CD4-positive, alpha-beta T cell treated with Interleukin-17A for 1 hour (primary cell): Measurements from ENCODE around the gene ADGRG1.

Experiments
- DNase-seq: peaks from one replicate; pipeline ENCODE4 v3.0.0-alpha.2; 2020

Gene ADGRG1

GRCh38 chr16:57687363-57687929 is 59.0 kb downstream of the ADGRG1 start:
- DNase-seq, result no peak

GRCh38 chr16:57688487-57688986 is 60.1 kb downstream of the ADGRG1 start:
- no peak for DNase-seq

DNA sequence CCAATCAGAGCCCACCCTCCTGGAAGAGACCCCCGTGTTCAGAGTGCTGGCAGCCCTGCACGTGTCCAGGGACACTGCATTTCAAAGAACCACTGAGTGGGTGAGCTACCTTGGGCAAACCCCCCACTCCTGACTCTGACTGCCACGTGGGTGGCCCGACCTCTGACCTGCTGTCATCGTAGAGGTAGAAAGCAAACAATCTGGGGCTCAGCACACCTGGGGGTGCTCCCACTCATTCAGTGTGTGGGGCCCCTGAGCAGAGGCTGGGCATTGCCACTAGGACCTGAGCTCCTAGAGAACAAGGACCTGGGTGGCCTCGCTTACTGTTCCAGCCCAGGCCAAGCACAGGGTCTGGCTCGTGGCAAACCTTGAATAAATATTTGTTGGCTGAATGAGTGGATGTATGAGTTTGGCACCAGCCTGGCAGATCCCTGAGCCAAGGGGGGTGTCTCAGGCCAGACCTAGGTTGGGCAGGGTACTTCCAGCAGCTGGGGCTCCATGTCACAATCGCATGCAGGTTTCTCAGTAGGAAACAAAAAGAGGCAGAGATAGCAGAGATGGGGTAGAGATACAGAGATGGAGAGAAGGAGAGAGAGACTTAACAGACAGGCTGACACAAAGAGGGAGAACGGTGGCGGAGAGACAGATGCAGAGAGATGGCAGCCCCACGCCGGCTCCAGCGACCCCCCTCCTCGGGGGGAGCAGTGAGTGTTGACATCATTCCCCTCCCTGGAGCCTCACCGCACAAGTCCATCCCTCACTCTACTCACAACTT is 60.7 kb downstream of the ADGRG1 start:
- DNase-seq, result no peak

DNA sequence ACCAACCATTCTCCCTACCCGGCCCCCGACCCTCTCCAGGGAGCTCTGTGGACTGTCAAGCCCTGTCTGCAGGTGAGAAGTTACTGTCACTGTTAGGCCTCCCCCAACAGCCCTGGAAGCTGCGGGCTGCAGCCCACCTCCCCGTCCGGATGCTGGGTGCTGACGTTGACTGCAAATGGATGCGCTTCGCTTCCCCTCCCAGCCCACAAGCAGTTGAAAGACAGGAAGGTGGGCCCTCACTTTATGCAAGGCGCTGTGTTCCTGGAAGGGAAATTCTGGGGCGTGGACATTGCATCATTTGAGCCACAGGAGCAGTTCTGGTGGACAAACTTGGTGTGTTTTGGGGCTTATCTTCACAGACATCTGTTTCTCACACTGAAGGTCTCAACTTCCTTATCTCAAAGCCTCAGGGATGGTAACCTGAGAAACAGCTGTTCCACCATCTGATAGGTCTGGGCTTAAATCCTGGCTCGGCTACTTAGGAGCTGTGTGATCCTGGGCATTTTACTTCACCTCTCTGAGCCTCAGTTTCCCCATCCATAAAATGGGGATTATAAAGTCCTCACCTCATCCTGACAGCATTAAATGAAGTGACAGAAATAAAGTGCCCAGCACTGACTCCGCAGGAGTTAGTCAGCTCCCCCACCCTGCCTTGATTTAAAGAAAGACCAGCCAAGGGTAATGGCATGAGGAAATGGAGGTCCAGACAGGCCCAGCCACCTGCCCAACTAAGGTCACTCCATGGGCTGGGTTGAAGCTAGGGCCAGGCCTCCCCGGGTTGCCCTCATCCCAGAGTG is 61.5 kb downstream of the ADGRG1 start:
- DNase-seq, result peak; percentile 59

GRCh38 chr16:57690782-57691471 is 62.5 kb downstream of the ADGRG1 start:
- DNase-seq, result no peak

DNA sequence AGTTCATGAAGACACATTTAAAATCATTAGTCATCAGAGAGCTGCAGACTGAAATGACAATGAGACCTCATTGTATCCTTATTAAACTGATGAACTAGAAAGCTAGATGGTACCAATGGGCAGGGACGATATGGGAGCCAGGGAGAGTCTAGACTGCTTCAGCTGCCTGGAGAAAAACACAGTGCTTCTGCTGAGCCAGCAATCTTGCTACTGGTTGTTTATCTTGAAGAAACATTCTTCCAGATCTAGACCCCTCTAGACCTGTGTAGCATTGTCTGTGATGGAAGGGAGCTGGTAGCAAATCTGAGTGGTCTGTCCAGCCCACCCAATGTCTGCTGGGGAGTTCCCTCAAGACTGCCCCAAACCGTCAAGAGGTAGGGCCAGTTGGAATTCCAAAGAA is 64.2 kb downstream of the ADGRG1 start:
- DNase-seq, result no peak

GRCh38 chr16:57693550-57693949 is 65.1 kb downstream of the ADGRG1 start:
- DNase-seq, result no peak

GRCh38 chr16:57694231-57694724 is 65.8 kb downstream of the ADGRG1 start:
- no peak for DNase-seq

- DNase-seq, result peak; percentile 41
Observed at GRCh38 chr16:57694725-57695679, 66.6 kb downstream of the ADGRG1 start, which contains the start of gene DRC7. Gene DRC7, plus strand, starts transcription at chr16:57694806. Its CDS starts 3,144 bp downstream, at chr16:57697950.

DNA sequence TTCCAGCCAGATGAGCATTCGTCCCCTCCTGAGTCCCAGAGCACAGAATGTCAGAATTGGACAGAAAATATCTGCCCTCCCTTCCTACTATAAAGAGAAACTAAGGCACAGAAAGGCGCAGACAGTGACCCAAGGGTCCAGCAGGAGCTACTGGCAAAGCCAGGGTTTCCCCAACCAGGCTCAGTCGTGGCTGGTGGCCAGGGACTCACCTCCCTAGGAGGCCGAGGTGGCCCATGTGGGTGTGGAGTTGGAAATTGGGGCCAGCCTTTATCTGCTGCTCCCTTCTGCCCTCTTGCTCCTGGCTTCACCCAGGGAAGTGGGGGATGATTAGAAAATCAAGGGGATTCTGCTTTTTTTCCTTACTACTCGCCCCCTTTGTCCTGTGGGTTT is 67.2 kb downstream of the ADGRG1 start:
- DNase-seq, result no peak

DNA sequence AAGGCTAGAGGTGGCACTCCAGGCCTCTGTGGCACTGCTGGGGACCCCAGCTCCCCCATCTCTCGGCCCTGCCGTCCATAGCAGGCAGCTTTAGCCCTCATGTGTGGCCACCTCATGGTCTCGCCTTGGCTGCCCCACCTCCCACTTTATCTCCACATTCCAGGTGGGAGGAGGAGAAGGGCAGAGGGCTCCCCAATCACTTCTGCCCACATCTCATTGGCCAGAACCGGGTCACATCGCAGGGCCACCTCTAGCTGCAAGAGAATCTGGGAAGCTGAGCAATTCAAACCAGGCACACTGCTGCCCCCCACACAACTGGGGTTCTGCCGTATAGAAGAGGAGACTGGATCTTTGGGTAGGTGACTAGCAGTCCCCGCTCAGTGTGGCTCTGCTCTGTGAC is 67.8 kb downstream of the ADGRG1 start:
- no peak for DNase-seq

DNA sequence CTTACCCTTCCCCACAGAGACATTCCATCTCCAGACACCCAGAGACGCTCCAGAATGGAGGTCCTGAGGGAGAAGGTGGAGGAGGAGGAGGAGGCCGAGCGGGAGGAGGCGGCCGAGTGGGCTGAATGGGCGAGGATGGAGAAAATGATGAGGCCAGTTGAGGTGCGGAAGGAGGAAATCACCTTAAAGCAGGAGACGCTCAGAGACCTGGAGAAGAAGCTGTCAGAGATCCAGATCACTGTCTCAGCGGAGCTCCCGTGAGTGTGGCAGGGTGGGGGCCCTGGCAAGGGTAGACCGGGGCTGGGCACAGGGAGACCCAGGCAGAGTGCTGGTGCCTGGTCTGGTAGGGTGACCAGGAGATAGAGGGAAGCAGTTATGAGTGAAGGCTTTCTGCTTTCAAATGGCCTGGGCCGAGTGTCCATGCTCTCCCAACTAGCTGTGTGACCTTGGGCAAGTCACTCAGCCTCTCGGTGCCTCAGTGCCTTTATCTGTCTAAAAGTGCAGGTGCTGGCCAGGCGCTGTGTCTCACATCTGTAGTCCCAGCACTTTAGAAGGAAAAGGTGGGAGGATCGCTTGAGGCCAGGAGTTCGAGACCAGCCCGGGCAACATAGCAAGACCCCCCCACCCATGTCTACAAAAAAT is 69.6 kb downstream of the ADGRG1 start:
- DNase-seq, result no peak

DNA sequence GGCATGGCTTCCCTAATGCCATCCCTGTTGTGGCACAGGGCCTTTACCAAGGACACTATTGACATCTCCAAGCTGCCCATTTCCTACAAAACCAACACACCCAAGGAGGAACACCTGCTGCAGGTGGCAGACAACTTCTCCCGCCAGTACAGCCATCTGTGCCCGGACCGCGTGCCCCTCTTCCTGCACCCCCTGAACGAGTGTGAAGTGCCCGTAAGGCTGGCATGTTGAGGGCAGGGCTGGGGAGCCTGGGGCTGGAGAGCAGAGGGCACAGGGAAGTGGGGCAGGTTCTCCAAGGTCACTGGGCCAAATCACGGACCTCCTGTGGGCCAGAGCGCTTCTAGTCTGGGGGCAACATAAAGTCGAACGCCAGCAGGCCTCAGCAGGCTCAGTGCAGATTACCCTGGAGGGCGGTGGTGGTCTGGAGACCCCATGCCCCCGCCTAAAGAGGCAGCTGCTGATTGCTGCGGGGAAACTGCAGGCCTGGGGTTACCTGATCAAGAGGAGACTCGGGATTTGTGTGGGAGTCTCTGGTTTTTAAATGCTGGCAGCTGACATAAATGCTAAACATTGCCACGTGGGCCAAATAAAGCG is 70.5 kb downstream of the ADGRG1 start:
- no peak for DNase-seq

GRCh38 chr16:57699481-57699880 is 71.1 kb downstream of the ADGRG1 start:
- no peak for DNase-seq

- DNase-seq, result no peak
Observed at GRCh38 chr16:57699899-57700298, 71.5 kb downstream of the ADGRG1 start.

DNA sequence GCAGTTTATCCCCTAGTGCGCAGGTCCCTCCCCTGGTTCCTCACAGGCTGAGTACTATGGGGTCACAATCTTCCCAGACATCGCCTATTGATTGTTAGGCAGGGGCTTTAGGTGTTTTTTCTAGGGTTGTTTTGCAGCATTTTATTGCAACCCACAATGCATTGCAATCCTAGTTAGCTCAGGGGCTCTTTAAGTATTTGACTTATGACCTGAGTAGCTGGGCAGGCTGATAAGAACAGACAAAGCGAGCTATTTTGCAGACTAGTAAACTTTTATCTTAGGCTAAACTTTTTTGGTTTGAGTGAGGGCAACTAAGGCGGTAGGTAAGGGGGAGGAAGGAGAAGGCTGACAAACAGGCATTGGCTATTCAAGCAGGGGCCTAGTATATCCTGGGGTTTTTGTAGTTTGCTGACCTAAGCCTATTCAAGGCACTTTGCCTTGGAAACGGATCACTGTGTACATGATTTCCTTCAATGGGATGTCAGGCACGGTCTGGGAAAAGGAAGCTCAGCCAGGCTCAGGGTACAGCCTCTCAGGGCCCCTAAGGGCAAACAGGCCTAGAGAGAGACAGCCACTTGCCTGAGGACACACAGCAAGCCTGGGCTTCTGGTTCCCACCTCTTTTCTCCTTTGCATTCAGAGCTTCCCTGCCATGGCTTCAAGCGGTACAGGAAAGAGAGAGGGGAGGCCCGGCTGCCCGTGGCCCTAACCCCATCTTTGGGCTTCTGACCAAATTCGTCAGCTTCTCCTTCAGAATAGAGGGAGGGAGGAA is 72.5 kb downstream of the ADGRG1 start:
- DNase-seq, result no peak

- DNase-seq, result no peak
Observed at GRCh38 chr16:57701759-57702371, 73.4 kb downstream of the ADGRG1 start.

DNA sequence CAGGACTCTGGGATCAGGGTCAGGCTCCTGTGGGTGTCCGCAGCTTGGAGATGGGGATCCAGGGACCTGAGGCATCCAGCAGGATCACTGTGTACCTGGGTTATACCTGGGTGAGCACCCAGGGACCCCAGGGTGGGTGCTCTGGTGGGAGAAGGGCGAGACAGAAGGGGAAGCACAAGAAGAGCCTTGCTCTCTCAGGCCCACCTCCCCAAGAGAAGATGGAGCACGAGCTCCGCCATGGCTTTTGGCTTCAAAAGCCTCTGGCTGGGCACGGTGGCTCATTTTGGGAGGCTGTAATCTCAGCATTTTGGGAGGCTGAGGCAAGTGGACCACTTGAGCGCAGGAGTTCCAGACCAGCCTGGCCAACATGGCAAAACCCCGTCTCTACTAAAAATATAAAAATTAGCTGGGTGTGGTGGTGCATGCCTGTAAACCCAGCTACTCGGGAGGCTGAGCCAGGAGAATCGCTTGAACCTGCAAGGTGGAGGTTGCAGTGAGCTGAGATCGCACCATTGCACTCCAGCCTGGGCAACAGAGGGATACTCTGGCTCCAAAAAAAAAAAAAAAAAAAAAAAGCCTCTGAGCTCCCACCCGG is 75.1 kb downstream of the ADGRG1 start:
- no peak for DNase-seq
